ENCODE measurements around the gene ESPN.

Gene ESPN

GRCh38 chr1:6466751-6467150, 42.2 kb downstream of the ESPN start:
- no peak for DNase-seq

- no peak for DNase-seq
Measured at GRCh38 chr1:6467224-6467623, 42.6 kb downstream of the ESPN start.

- DNase-seq: no peak
Measured at GRCh38 chr1:6467744-6468688, 43.4 kb downstream of the ESPN start.

GRCh38 chr1:6468729-6469461, 44.3 kb downstream of the ESPN start:
- DNase-seq: no peak

- DNase-seq: no peak
Measured at GRCh38 chr1:6470132-6471085, 45.8 kb downstream of the ESPN start.

GRCh38 chr1:6471086-6471969, 46.8 kb downstream of the ESPN start:
- no peak for DNase-seq

- no peak for DNase-seq
Measured at GRCh38 chr1:6471970-6472368, 47.4 kb downstream of the ESPN start.

- DNase-seq: no peak
Measured at GRCh38 chr1:6472391-6472790, 47.8 kb downstream of the ESPN start.

- no peak for DNase-seq
Measured at GRCh38 chr1:6473156-6473555, 48.6 kb downstream of the ESPN start.

GRCh38 chr1:6473974-6474814, 49.6 kb downstream of the ESPN start:
- DNase-seq: no peak

- DNase-seq: no peak
Measured at GRCh38 chr1:6474815-6475282, 50.3 kb downstream of the ESPN start.

GRCh38 chr1:6475381-6476133, 51.0 kb downstream of the ESPN start:
- DNase-seq: peak; percentile 63

GRCh38 chr1:6476483-6476882, 51.9 kb downstream of the ESPN start:
- no peak for DNase-seq

GRCh38 chr1:6477039-6477820, 52.7 kb downstream of the ESPN start:
- DNase-seq: no peak

GRCh38 chr1:6481820-6482219, 57.2 kb downstream of the ESPN start:
- no peak for DNase-seq

GRCh38 chr1:6483017-6483760, 58.6 kb downstream of the ESPN start:
- DNase-seq: no peak

GRCh38 chr1:6483761-6484117, 59.2 kb downstream of the ESPN start:
- no peak for DNase-seq

GRCh38 chr1:6484826-6485167, 60.2 kb downstream of the ESPN start:
- no peak for DNase-seq
